ENCODE results near the gene MKNK1.

DNA sequence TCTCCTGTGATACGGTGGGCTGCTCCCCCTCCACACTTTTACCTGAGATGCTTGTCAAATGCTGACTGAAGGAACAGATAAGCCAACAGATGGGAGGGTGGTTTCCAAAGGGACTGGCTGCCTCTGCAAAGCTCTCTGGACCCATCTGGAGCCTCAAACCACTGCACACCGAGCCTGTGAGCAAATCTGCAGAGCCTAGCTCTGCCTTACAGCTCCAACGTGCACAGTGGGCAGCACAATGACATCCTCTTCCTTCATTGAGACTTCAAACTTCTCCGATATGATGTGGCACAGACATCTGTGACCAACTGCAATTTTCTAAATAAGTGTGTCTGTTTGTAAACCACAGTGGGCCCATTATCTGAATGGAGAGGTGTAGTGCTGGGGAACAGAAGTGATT lies 26.4 kb downstream of the MKNK1 start:
- TF ChIP-seq POLR2A (IDR thresholded peaks at IDR 0.05; ENCODE audit: low read depth, low read length) (no peak), POLR2AphosphoS5 (IDR thresholded peaks at IDR 0.05; ENCODE audit: low read depth, low read length) (no peak)
